ENCODE measurements around the gene ENG. TPM values are rescaled to one million over a fixed set of nuclear protein-coding genes. Genes with fewer than 3 reads are reported as not detected.
A peak's percentile ranks its signal among the peaks of the same experiment; 100 is the strongest.

Gene ENG
- total and polyA plus RNA-seq, 8 donors = 4.0 to 58.5 (median 25.2) TPM

- no peaks in the 10 kb centered on the region for H3K27me3 ChIP-seq
- intact Hi-C loops (cut with DNase I; ENCODE audit: low total_unique reads) = no loop called here
- H3K4me1 ChIP-seq = peaks cover 41 to 59% (median 50%) of the 10 kb centered on the region in 4 donors
- no peak overlapping the region for H3K4me3 ChIP-seq
- H3K27ac ChIP-seq = no peak overlapping the region
- TF ChIP-seq POLR2AphosphoS5 (IDR thresholded peaks at IDR 0.05) = no peak
- TF ChIP-seq EP300 (IDR thresholded peaks at IDR 0.05) = no peak
- TF ChIP-seq, protein P1, sequence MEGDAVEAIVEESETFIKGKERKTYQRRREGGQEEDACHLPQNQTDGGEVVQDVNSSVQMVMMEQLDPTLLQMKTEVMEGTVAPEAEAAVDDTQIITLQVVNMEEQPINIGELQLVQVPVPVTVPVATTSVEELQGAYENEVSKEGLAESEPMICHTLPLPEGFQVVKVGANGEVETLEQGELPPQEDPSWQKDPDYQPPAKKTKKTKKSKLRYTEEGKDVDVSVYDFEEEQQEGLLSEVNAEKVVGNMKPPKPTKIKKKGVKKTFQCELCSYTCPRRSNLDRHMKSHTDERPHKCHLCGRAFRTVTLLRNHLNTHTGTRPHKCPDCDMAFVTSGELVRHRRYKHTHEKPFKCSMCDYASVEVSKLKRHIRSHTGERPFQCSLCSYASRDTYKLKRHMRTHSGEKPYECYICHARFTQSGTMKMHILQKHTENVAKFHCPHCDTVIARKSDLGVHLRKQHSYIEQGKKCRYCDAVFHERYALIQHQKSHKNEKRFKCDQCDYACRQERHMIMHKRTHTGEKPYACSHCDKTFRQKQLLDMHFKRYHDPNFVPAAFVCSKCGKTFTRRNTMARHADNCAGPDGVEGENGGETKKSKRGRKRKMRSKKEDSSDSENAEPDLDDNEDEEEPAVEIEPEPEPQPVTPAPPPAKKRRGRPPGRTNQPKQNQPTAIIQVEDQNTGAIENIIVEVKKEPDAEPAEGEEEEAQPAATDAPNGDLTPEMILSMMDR (IDR thresholded peaks at IDR 0.05) = no peak
- no peak for TF ChIP-seq POLR2A (IDR thresholded peaks at IDR 0.05)
- no peak for DNase-seq
- WGBS, 5 donors = 77 to 79% (median 78%) methylated on average over 8 of the region's 8 CpGs
- no peaks in the 10 kb centered on the region for H3K9me3 ChIP-seq
- H3K36me3 ChIP-seq = peaks cover 0 to 17% (median 8%) of the 10 kb centered on the region in 4 donors
Measured at GRCh38 chr9:127880143-127880542, 25.7 kb upstream of the ENG start.

GRCh38 chr9:127878652-127879390, 24.4 kb upstream of the ENG start:
- Histone ChIP-seq H3K27me3 (no peaks in the 10 kb centered on the region), H3K36me3 (peaks cover 0 to 6% (median 0%) of the 10 kb centered on the region in 4 donors), H3K4me3 (no peak overlapping the region), H3K9me3 (no peaks in the 10 kb centered on the region), H3K27ac (no peak overlapping the region), H3K4me1 (peaks cover 47 to 59% (median 50%) of the 10 kb centered on the region in 4 donors)
- intact Hi-C loops (cut with DNase I; ENCODE audit: low total_unique reads) = no loop called here
- no peak for DNase-seq
- TF ChIP-seq EP300 (IDR thresholded peaks at IDR 0.05) = no peak
- TF ChIP-seq, protein P1 (IDR thresholded peaks at IDR 0.05) = no peak
- no peak for TF ChIP-seq POLR2A (IDR thresholded peaks at IDR 0.05)
- 58 to 66% (median 61%) methylated on average over 8 of the region's 8 CpGs for WGBS, 5 donors

DNA sequence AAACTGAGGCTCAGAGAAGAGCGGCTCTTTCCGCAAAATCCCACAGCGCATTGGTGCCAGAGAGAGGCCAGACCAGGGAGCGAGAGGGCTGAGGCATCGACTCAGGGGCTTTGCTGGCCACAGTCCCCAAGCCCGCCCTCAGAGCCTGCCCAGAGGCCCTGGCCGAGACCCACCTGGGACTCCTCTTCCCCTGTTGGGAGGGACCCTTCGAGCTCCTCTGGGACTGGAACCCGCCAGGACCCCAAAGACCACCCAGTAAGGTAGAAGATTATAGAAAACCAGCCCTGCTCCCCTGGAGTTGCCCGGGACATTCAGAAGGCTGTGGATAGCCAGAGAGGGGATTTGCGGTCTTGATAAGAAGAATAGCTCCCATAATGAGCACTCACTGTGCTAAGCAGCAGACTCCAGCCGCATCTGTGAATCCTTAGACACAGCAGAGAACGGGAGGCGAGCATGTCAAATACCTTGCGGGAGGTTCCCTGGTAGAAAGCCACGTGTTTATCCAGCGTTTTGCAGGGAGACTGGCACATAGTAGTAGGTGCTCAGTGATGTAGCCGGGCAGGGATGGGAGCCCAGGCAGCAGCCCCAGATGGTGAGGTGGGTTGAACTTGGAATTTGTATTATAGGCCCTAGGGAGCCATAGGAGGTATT, 23.7 kb upstream of the ENG start:
- H3K4me1 ChIP-seq = peaks cover 50 to 62% (median 56%) of the 10 kb centered on the region in 4 donors
- H3K4me3 ChIP-seq = peak overlapping the region; percentile 55 to 72 (median 67)
- no peak for DNase-seq
- TF ChIP-seq POLR2AphosphoS5 (IDR thresholded peaks at IDR 0.05) = no peak
- TF ChIP-seq, protein P1 (IDR thresholded peaks at IDR 0.05) = no peak
- no peak for TF ChIP-seq POLR2A (IDR thresholded peaks at IDR 0.05)
- TF ChIP-seq EP300 (IDR thresholded peaks at IDR 0.05) = no peak
- intact Hi-C loops (cut with DNase I; ENCODE audit: low total_unique reads) = no loop called here
- WGBS, 5 donors = 29 to 41% (median 34%) methylated on average over 18 of the region's 18 CpGs
- no peaks in the 10 kb centered on the region for H3K9me3 ChIP-seq
- peak overlapping the region in 4 of 5 donors; percentile 80 to 87 (median 82) for H3K27ac ChIP-seq
- H3K27me3 ChIP-seq = no peaks in the 10 kb centered on the region
- H3K36me3 ChIP-seq = peaks cover 0 to 6% (median 2%) of the 10 kb centered on the region in 4 donors

DNA sequence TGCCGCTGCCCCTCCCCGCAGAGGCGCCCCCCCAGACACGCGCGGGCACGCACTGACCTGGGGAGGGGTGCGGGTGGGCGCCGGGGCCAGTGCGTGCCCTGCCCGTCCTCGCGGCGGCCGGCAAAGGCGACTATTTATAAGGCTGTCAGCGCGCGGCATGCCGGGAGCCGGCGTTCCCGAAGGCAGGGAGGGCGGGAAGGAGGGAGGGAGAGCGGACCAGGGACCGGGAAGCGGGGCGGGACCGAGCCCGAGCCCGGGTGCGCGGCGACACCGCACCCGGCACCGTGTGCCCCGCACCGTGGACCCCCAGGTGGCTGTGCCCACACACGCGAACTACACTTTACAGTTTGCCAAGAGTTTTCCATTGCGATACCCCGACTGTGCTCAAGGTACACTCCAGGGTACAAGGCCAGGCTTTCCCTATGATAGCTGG, 23.1 kb upstream of the ENG start, which contains the start of gene AK1:
AK1 (minus strand) TSS at position 110 of the 433 bp plus-strand sequence. CDS start 3,058 bp downstream, outside the sequence.
- H3K4me3 ChIP-seq = peak within 1 kb of the TSS; percentile 55 to 72 (median 67)
- H3K27ac ChIP-seq = peak within 1 kb of the TSS; percentile 66 to 87 (median 80)
- DNase-seq = peak; percentile 80 to 92
- H3K9me3 ChIP-seq = no peaks in the 10 kb centered on the region
- H3K36me3 ChIP-seq = peaks cover 0 to 10% (median 4%) of the 10 kb centered on the region in 4 donors
- no peaks in the 10 kb centered on the region for H3K27me3 ChIP-seq
- 1 to 18% (median 2%) methylated on average over 2 to 44 of the region's 44 CpGs for WGBS, 5 donors
- TF ChIP-seq POLR2AphosphoS5 (IDR thresholded peaks at IDR 0.05) = peak; percentile 63 to 83 (median 78)
- TF ChIP-seq EP300 (IDR thresholded peaks at IDR 0.05) = no peak
- peak in 1 of 4 donors; percentile 32 for TF ChIP-seq POLR2A (IDR thresholded peaks at IDR 0.05)
- H3K4me1 ChIP-seq = peaks cover 50 to 62% (median 55%) of the 10 kb centered on the region in 4 donors
- intact Hi-C loops (cut with DNase I; ENCODE audit: low total_unique reads) = no loop called here

Measured in stomach (tissue), 9 donors.